ENCODE results near the gene SUGCT. TPM values are rescaled to one million over a fixed set of nuclear protein-coding genes. Genes with fewer than 3 reads are reported as not detected.

SUGCT gene
- total and polyA plus RNA-seq, 2 of the 13 experiments (the other 11 are each of a cell fraction or from before 2014, with no cell fraction given) = 10.1 to 22.2 TPM

DNA sequence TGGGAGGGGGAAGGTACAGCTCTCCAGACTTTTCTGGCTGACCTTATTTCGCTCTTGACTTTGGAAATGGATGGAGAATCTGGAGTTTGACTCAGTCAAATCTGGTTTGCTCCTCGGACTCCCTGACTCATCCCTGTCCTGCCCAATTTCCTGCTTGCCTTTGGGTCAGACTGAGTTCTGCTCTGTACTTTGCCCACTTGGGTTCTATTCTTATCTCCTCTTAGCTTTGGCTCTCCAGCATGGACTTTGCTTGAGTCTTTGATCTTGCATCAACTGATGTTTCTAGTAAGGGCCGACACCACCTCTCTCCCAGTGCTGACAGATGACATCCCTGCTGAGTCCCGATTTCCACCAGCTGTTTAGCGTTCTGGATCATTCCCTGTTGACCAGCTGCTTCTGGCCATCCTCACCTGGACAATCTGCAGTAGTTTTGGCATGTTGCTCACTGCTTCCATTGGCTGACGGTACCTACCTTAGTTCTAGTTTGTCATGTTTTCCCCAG, 335.3 kb downstream of the SUGCT start (continued):
- no peak for TF ChIP-seq SETDB1 (CRISPR knock-in tag; IDR thresholded peaks at IDR 0.05; ENCODE audit: borderline replicate concordance)
- TF ChIP-seq PATZ1 (CRISPR knock-in tag; IDR thresholded peaks at IDR 0.05) = 0 out of 2 replicates have a peak, but pooled peaks have one; percentile 12
- peak; percentile 81; the same call in 1 of the 2 replicates for TF ChIP-seq MIER2 (CRISPR knock-in tag; IDR thresholded peaks at IDR 0.05)
- no peak for TF ChIP-seq CCAR2 (optimal IDR thresholded peaks at IDR 0.05; ENCODE audit: low read depth, low read length)
- TF ChIP-seq, protein P1, sequence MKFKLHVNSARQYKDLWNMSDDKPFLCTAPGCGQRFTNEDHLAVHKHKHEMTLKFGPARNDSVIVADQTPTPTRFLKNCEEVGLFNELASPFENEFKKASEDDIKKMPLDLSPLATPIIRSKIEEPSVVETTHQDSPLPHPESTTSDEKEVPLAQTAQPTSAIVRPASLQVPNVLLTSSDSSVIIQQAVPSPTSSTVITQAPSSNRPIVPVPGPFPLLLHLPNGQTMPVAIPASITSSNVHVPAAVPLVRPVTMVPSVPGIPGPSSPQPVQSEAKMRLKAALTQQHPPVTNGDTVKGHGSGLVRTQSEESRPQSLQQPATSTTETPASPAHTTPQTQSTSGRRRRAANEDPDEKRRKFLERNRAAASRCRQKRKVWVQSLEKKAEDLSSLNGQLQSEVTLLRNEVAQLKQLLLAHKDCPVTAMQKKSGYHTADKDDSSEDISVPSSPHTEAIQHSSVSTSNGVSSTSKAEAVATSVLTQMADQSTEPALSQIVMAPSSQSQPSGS (CRISPR knock-in tag; IDR thresholded peaks at IDR 0.05) = no peak
- TF ChIP-seq ZNF720 (CRISPR knock-in tag; IDR thresholded peaks at IDR 0.05) = no peak
- TF ChIP-seq PITX1 (CRISPR knock-in tag; IDR thresholded peaks at IDR 0.05) = peak; percentile 69; the same call in 1 of the 2 replicates
- 0 out of 2 replicates have a peak, but pooled peaks have one; percentile 73 for TF ChIP-seq ZSCAN9 (CRISPR knock-in tag; IDR thresholded peaks at IDR 0.05; ENCODE audit: borderline replicate concordance)
- TF ChIP-seq ERF (CRISPR knock-in tag; IDR thresholded peaks at IDR 0.05) = peak; percentile 31; the same call in 1 of the 2 replicates
- TF ChIP-seq FLYWCH1 (CRISPR knock-in tag; IDR thresholded peaks at IDR 0.05) = no peak
- no peak for TF ChIP-seq SRF (IDR thresholded peaks at IDR 0.05; ENCODE audit: low read depth, low read length)
- TF ChIP-seq, protein P2, sequence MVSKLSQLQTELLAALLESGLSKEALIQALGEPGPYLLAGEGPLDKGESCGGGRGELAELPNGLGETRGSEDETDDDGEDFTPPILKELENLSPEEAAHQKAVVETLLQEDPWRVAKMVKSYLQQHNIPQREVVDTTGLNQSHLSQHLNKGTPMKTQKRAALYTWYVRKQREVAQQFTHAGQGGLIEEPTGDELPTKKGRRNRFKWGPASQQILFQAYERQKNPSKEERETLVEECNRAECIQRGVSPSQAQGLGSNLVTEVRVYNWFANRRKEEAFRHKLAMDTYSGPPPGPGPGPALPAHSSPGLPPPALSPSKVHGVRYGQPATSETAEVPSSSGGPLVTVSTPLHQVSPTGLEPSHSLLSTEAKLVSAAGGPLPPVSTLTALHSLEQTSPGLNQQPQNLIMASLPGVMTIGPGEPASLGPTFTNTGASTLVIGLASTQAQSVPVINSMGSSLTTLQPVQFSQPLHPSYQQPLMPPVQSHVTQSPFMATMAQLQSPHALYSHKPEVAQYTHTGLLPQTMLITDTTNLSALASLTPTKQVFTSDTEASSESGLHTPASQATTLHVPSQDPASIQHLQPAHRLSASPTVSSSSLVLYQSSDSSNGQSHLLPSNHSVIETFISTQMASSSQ (IDR thresholded peaks at IDR 0.05; ENCODE audit: low read depth) = no peak
- TF ChIP-seq, protein P2 (CRISPR knock-in tag; IDR thresholded peaks at IDR 0.05; ENCODE audit: borderline replicate concordance) = no peak
- TF ChIP-seq, protein P3, sequence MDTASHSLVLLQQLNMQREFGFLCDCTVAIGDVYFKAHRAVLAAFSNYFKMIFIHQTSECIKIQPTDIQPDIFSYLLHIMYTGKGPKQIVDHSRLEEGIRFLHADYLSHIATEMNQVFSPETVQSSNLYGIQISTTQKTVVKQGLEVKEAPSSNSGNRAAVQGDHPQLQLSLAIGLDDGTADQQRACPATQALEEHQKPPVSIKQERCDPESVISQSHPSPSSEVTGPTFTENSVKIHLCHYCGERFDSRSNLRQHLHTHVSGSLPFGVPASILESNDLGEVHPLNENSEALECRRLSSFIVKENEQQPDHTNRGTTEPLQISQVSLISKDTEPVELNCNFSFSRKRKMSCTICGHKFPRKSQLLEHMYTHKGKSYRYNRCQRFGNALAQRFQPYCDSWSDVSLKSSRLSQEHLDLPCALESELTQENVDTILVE (CRISPR knock-in tag; IDR thresholded peaks at IDR 0.05) = 0 out of 2 replicates have a peak, but pooled peaks have one; percentile 17
- TF ChIP-seq PCBP1 (IDR thresholded peaks at IDR 0.05; ENCODE audit: borderline replicate concordance, low read depth, low read length) = no peak
- TF ChIP-seq SAP130 (CRISPR knock-in tag; IDR thresholded peaks at IDR 0.05; ENCODE audit: low read depth) = peak; percentile 70
- TF ChIP-seq SOX5 (CRISPR knock-in tag; IDR thresholded peaks at IDR 0.05; ENCODE audit: borderline replicate concordance) = peak; percentile 61; the same call in 1 of the 2 replicates
- TF ChIP-seq ZNF839 (CRISPR knock-in tag; IDR thresholded peaks at IDR 0.05; ENCODE audit: borderline replicate concordance) = no peak
- TF ChIP-seq, protein P4, sequence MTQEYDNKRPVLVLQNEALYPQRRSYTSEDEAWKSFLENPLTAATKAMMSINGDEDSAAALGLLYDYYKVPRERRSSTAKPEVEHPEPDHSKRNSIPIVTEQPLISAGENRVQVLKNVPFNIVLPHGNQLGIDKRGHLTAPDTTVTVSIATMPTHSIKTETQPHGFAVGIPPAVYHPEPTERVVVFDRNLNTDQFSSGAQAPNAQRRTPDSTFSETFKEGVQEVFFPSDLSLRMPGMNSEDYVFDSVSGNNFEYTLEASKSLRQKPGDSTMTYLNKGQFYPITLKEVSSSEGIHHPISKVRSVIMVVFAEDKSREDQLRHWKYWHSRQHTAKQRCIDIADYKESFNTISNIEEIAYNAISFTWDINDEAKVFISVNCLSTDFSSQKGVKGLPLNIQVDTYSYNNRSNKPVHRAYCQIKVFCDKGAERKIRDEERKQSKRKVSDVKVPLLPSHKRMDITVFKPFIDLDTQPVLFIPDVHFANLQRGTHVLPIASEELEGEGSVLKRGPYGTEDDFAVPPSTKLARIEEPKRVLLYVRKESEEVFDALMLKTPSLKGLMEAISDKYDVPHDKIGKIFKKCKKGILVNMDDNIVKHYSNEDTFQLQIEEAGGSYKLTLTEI (CRISPR knock-in tag; conservative IDR thresholded peaks at IDR 0.05) = no peak
- TF ChIP-seq TBX2 (CRISPR knock-in tag; IDR thresholded peaks at IDR 0.05; ENCODE audit: borderline replicate concordance) = peak; percentile 52; the same call in 1 of the 2 replicates
